Activated naive CD4-positive, alpha-beta T cell treated with anti-CD3 and anti-CD28 coated beads, Interleukin-2, amount 10 ng/mL, durations not matched to agents 7 days and 5 days (primary cell): Measurements from ENCODE around the gene TMEM51.

Experiments
- CTCF ChIA-PET: fragments of 350-600 bp; sonication (Branson Sonifier 250); formaldehyde crosslinking; loops from one replicate; lab custom pipeline; 2021; ENCODE audit warnings: antibody characterized with exemption; lab: Charles Lee
- DNase-seq: peaks from one replicate; pipeline ENCODE4 v3.0.0-alpha.2; 2020
- H3K27ac Mint-ChIP-seq: one replicate; pipeline ENCODE4 v1.8.0; 2021; ENCODE audit warnings: mild to moderate bottlenecking, moderate library complexity, mixed read lengths
- H3K27me3 Mint-ChIP-seq: one replicate; pipeline ENCODE4 v1.8.0; 2021; ENCODE audit warnings: mild to moderate bottlenecking, mixed read lengths
- H3K36me3 Mint-ChIP-seq: one replicate; pipeline ENCODE4 v1.8.0; 2021; ENCODE audit warnings: mixed read lengths
- H3K4me1 Mint-ChIP-seq: one replicate; pipeline ENCODE4 v1.8.0; 2021; ENCODE audit warnings: mixed read lengths
- H3K4me3 Mint-ChIP-seq: one replicate; pipeline ENCODE4 v1.8.0; 2021; ENCODE audit warnings: mild to moderate bottlenecking, moderate library complexity, mixed read lengths
- H3K9me3 Mint-ChIP-seq: one replicate; pipeline ENCODE4 v1.8.0; 2021; ENCODE audit warnings: mixed read lengths

Gene TMEM51

DNA sequence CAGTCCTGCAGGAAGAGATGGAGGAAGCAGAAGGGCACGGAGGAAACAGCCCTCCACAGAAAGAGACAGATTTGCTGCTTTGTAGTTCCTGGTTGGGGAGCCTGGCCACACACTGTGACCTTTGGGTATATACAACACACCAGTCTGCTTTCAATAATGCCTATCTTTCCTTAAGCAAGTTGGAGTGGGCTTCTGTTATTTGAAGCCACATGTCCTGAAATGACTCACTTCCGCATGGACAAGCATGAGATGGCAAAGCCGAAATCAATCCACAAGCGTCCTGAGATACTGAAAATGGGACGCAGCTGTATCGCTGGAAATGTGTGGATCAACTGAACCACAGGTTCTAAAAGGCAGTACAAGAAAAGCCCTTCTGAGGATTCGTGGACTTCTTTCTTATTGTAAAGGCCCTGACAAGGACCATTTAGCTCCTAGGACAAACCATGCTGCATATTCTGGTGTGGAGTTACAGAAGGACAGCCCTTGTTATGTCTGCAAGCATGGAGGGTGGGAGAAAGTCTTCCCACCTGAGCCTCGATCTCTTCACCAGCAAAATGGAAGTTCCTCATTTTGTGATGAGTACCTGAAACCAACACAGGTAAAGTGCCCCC lies 70.8 kb downstream of the TMEM51 start:
- no peak overlapping the region for H3K27ac Mint-ChIP-seq
- no peak for DNase-seq
- H3K36me3 Mint-ChIP-seq, result no peaks in the 10 kb centered on the region
- H3K4me1 Mint-ChIP-seq, result no peaks in the 10 kb centered on the region
- CTCF ChIA-PET, result no interaction called here
- H3K27me3 Mint-ChIP-seq, result peaks cover 61% of the 10 kb centered on the region
- H3K9me3 Mint-ChIP-seq, result no peaks in the 10 kb centered on the region
- no peak overlapping the region for H3K4me3 Mint-ChIP-seq

DNA sequence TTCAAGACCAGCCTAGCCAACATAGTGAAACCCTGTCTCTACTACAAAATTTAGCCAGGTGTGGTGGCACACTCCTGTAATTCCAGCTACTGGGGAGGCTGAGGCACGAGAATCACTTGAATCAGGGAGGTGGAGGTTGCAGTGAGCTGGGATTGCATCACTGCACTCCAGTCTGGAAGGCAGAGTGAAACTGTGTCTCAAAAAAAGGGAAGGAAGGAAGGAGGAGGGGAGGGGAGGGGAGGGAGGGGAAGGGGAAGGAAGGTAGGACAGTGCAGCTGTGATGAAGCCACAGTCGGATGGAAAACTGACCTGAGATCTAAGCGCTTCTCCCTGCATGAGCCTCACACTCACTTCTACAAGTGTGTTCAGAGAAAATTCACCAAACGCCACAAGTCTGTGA lies 71.4 kb downstream of the TMEM51 start:
- no peak for DNase-seq
- Mint-ChIP-seq H3K36me3 (no peaks in the 10 kb centered on the region), H3K9me3 (no peaks in the 10 kb centered on the region), H3K27me3 (peaks cover 55% of the 10 kb centered on the region), H3K27ac (no peak overlapping the region), H3K4me3 (no peak overlapping the region), H3K4me1 (peaks cover under 1% of the 10 kb centered on the region)
- CTCF ChIA-PET, result no interaction called here

DNA sequence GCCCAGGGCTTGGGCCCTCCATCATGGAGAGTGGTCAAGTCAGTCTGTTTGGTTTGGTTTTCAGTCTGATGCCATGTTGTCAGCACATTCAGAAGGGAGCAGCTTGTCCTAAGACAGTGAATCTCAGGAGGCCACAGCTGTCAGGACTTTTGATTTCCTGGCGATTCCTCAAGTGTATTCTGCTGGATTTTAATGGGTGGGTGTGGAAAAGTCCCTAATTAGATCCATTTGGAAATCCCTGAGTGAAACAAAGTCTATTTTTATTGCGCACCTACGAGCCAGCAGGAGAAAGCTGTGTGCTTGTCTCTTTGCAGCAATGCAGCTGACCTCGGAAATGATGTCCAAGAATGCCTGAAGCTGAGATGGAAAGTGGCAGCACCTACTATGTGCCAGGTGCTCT lies 71.9 kb downstream of the TMEM51 start:
- H3K4me3 Mint-ChIP-seq, result no peak overlapping the region
- H3K27ac Mint-ChIP-seq, result no peak overlapping the region
- no peaks in the 10 kb centered on the region for H3K9me3 Mint-ChIP-seq
- H3K36me3 Mint-ChIP-seq, result no peaks in the 10 kb centered on the region
- peaks cover 53% of the 10 kb centered on the region for H3K27me3 Mint-ChIP-seq
- CTCF ChIA-PET, result no interaction called here
- peaks cover 3% of the 10 kb centered on the region for H3K4me1 Mint-ChIP-seq
- no peak for DNase-seq

DNA sequence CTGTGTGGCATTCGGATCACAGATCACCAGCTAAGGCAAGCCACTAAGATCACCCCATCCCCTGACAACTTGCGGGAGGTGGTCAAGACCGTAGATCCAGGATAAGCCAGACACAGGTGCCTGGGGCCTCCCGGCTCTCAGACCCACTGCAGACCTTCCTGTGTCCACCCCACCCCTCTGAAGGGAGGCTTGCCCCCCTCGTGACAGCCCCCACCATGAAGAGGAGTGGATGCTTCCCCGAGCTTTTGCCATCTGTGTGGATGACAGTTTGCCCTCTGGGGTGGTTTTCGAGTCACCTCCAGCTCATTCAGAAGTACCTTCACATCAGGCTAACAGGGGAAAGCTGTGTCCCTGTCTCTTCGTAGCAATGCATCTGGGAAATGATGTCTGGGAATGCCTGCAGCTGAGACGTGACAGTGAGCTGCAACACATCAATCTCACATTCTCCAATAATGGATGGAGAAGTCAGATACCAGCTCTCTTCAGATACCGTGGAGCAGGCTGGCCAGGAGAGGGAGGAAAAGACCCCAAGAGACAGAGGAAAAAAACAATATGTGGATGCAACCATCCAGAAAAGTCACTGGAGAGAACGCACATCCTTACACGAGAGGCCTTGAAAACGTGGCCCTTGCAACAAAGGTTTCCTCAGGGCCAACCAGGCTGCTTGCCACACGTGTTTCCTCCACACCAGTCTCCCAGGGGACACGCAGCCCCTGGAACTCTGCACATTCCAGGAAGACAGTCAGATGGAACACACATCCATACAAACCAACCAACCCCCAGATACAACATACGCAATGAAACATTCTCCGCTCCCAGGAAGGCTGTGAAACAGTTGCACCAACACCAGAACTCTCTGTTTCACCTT lies 73.1 kb downstream of the TMEM51 start:
- H3K4me3 Mint-ChIP-seq, result no peak overlapping the region
- no peak for DNase-seq
- no peak overlapping the region for H3K27ac Mint-ChIP-seq
- H3K27me3 Mint-ChIP-seq, result peaks cover 41% of the 10 kb centered on the region
- no peaks in the 10 kb centered on the region for H3K9me3 Mint-ChIP-seq
- CTCF ChIA-PET, result no interaction called here
- no peaks in the 10 kb centered on the region for H3K36me3 Mint-ChIP-seq
- H3K4me1 Mint-ChIP-seq, result peaks cover 10% of the 10 kb centered on the region

DNA sequence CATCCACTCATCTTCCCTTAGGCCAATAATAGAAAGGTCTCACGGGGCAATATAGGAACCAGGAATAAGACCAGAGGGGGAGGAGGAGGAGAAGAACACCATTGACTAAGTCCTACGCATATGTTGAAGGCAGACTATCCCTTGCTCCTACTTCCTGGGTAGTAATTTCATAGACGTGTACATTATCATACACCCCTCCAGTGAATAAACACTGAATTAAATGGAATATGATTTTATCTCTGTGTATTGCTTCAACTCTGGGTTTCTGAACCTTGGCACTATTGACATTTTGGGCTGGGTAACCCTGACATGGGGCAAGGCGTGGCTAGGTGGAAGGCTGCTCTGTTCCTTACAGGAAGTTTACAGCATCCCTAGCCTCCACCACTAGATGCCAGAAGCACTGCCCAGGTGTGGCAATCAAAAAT lies 76.2 kb downstream of the TMEM51 start:
- Mint-ChIP-seq H3K4me1 (peaks cover 20% of the 10 kb centered on the region), H3K36me3 (no peaks in the 10 kb centered on the region)
- CTCF ChIA-PET, result no interaction called here

DNA sequence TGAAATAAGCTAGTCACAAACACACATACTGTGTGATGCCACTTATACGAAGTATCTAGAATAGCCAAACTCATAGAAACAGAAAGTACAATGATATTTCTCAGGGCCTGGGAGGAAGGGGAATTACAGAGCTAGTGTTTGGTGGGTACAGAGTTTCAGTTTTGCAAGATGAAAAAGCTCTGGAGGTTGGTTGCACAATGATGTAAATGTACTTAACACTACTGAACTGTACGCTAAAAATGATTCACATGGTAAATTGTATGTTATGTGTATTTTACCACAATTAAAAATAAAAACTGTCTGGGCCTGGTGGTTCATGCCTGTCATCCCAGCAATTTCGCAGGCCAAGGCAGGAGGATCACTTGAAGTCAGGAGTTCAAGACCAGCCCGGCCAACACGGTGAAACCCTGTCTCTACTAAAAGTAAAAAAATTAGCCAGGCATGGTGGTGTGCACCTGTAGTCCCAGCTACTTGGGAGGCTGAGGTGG lies 78.2 kb downstream of the TMEM51 start:
- CTCF ChIA-PET, result interaction anchor here (1.0 to 1.2 kb wide), 3 partner anchors 17 to 42 kb away, joined by 3 to 7 read pairs (median 4); no protein-coding TSS in a partner anchor
- no peaks in the 10 kb centered on the region for H3K9me3 Mint-ChIP-seq
- no peak overlapping the region for H3K4me3 Mint-ChIP-seq
- H3K27ac Mint-ChIP-seq, result peak overlapping the region; percentile 58
- no peak for DNase-seq
- H3K4me1 Mint-ChIP-seq, result peaks cover 20% of the 10 kb centered on the region
- peaks cover 19% of the 10 kb centered on the region for H3K27me3 Mint-ChIP-seq
- no peaks in the 10 kb centered on the region for H3K36me3 Mint-ChIP-seq

More for the DNA sequence above, 76.2 kb downstream of the TMEM51 start:
- no peak for DNase-seq
- Mint-ChIP-seq H3K4me3 (no peak overlapping the region), H3K9me3 (no peaks in the 10 kb centered on the region), H3K27ac (no peak overlapping the region), H3K27me3 (peaks cover 17% of the 10 kb centered on the region)

DNA sequence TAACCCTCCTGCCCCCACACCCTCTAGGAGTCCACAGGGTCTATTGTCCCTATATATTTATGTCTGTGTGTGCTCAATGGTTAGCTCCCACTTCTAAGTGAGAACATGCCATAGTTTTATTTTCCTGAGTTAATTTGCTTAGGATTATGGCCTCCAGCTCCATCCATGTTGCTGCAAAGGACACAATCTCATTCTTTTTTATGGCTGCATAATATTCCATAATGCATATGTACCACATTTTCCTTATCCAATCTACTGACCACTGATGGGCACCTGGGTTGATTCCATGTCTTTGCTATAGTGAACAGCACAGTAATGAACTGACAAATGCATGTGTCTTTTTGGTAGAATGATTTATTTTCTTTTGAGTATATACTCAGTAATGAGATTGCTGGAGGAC lies 80.1 kb downstream of the TMEM51 start:
- Mint-ChIP-seq H3K4me3 (no peak overlapping the region), H3K36me3 (no peaks in the 10 kb centered on the region), H3K27me3 (peaks cover 31% of the 10 kb centered on the region), H3K27ac (no peak overlapping the region), H3K4me1 (peaks cover 20% of the 10 kb centered on the region), H3K9me3 (no peaks in the 10 kb centered on the region)
- DNase-seq, result no peak
- CTCF ChIA-PET, result interaction anchor here (1.3 kb wide), 1 partner anchor 75 kb away, joined by 4 read pairs; no protein-coding TSS in a partner anchor

DNA sequence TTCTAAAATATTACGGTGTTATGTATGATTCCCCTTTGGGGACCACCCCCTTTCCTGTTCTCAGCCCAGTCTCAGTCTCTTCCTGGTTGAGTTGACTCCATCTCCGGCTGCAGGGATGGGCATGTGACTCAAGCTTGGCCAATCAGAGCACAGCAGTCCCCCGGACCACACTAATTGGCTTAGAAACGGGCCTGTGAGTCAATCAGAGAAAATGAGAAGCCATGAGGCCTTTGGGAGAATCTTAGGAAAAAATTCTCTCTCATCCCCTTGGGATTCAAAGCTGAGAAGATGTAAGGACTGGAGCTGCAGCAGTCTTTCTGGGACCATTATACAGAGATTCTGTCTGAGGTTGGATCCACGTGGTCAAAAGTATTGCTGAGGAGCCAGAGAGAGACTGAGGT lies 82.8 kb downstream of the TMEM51 start:
- no peak for DNase-seq
- no peak overlapping the region for H3K4me3 Mint-ChIP-seq
- peaks cover 13% of the 10 kb centered on the region for H3K4me1 Mint-ChIP-seq
- no peak overlapping the region for H3K27ac Mint-ChIP-seq
- no peaks in the 10 kb centered on the region for H3K9me3 Mint-ChIP-seq
- peaks cover 48% of the 10 kb centered on the region for H3K27me3 Mint-ChIP-seq
- CTCF ChIA-PET, result no interaction called here
- H3K36me3 Mint-ChIP-seq, result no peaks in the 10 kb centered on the region

DNA sequence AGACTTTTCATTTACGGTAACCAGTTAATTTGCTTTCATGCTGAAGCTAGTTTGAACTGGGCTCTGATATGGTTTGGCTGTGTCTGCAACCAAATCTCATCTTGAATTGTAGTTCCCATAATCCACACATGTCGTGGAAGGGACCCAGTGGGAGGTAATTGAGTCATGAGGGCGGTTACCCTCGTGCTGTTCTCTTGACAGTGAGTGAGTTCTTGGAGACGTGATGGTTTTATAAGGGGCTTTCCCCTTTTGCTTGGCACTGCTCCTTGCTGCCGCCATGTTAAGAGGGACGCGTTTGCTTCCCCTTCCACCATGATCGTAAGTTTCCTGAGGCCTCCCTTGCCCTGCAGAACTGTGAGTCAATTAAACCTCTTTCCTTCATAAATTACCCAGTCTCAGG lies 83.2 kb downstream of the TMEM51 start:
- DNase-seq, result no peak
- Mint-ChIP-seq H3K27ac (no peak overlapping the region), H3K4me1 (peaks cover 9% of the 10 kb centered on the region), H3K36me3 (no peaks in the 10 kb centered on the region), H3K9me3 (no peaks in the 10 kb centered on the region), H3K4me3 (no peak overlapping the region), H3K27me3 (peaks cover 53% of the 10 kb centered on the region)
- CTCF ChIA-PET, result no interaction called here

DNA sequence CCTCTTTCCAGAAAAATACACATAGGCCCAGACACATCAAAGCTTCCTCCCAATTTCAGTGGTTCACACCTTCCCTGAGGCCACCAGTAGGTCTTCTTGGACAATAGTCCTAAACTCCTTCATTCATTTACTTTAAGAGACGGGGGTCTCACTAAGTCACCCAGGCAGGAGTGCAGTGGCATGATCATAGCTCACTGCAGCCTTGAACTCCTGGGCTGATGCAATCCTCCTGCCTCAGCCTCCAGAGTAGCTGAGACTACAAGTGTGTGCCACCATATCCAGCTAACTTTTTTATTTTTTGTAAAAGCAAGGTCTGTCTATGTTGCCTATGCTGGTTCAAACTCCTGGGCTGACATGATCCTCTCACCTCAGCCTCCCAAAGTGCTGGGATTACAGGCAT lies 85.2 kb downstream of the TMEM51 start:
- peaks cover 71% of the 10 kb centered on the region for H3K27me3 Mint-ChIP-seq
- no peaks in the 10 kb centered on the region for H3K36me3 Mint-ChIP-seq
- H3K4me1 Mint-ChIP-seq, result no peaks in the 10 kb centered on the region
- H3K9me3 Mint-ChIP-seq, result no peaks in the 10 kb centered on the region
- CTCF ChIA-PET, result no interaction called here
- H3K4me3 Mint-ChIP-seq, result no peak overlapping the region
- no peak overlapping the region for H3K27ac Mint-ChIP-seq
- no peak for DNase-seq

DNA sequence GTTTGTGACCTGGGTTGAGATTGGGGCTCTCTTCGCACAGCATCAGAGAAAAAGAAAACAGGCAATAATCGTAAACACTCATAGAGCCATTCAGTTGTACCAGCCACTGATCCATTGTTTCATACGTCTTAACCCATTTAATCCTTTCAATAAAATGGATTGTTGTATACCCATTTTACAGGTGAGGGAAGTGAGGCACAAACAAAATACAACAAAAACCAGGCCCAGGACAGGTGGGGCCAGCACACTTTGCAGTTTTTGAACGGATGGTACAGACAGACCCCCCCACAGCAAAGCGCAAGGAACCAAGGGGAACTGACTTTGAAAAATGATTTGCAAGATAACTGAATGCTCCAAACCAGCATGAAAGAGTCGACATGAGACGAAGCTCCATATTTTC lies 89.2 kb downstream of the TMEM51 start:
- Mint-ChIP-seq H3K9me3 (peaks cover 17% of the 10 kb centered on the region), H3K27ac (no peak overlapping the region), H3K36me3 (peaks cover 14% of the 10 kb centered on the region), H3K27me3 (peaks cover 88% of the 10 kb centered on the region), H3K4me1 (peaks cover 12% of the 10 kb centered on the region), H3K4me3 (no peak overlapping the region)
- no peak for DNase-seq
- CTCF ChIA-PET, result no interaction called here

DNA sequence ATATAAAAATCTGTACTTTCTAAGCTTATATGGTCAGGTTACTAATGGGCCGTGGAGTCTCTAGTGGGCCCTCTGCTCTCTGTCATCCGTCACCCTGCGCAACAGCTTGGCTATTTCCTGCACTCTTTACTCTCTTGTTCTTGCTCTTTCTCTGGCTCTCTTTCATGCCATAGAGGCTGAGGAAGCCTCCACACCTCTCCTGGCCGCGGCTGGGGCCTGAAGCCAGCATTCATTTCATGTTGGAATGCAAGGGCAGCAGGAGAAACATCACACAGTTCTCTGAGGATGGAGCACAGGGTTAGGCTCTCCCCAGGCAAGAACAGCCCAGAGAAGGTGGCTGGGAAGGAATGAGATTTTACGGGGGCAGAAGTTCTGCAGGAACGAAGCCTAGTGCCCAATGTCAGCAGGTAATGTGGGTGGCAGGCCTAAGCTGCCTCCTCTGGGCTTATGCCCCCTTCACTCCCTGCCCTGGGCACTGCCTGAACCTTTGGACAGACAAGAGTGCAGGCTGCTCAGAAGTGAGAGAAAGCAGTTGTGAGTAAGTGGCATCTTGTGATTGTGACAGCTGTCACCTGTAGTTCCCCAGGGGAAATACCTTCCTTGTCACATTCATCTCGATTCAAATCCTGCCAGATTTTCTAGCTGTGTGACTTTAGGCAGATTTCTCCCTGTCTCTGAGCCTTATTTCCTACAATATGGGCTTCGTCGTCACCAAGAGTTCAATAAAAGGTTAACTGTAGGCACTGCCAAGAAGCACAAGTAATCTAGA lies 89.9 kb downstream of the TMEM51 start:
- CTCF ChIA-PET, result no interaction called here
- Mint-ChIP-seq H3K36me3 (peaks cover 16% of the 10 kb centered on the region), H3K4me1 (peaks cover 19% of the 10 kb centered on the region), H3K27me3 (peaks cover 87% of the 10 kb centered on the region), H3K27ac (no peak overlapping the region), H3K4me3 (no peak overlapping the region), H3K9me3 (peaks cover 17% of the 10 kb centered on the region)
- DNase-seq, result no peak

DNA sequence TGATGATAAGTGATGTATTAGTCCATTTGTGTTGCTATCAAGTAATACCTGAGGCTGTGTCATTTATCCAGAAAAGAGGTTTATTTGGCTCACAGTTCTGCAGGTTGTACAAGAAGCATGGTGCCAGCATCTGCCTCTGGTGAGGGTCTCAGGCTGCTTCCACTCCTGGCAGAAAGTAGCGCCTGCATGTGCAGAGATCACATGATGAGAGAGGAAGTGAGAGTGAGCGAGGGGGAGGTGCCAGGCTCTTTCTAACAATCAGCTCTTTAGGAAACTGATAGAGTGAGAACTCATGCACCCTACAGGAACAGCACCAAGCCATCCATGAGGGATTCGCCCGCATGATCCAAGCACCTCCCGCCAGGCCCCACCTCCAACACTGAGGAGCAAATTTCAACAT lies 91.3 kb downstream of the TMEM51 start:
- H3K4me3 Mint-ChIP-seq, result no peak overlapping the region

More for the DNA sequence above, 91.3 kb downstream of the TMEM51 start:
- CTCF ChIA-PET, result no interaction called here
- peaks cover 86% of the 10 kb centered on the region for H3K27me3 Mint-ChIP-seq
- H3K4me1 Mint-ChIP-seq, result peaks cover 33% of the 10 kb centered on the region
- H3K36me3 Mint-ChIP-seq, result peaks cover 22% of the 10 kb centered on the region
- DNase-seq, result no peak
- H3K9me3 Mint-ChIP-seq, result peaks cover 20% of the 10 kb centered on the region
- no peak overlapping the region for H3K27ac Mint-ChIP-seq
